Choroid plexus epithelial cell (primary cell): Measurements from ENCODE around the gene UGP2.
"Not testable (repeated sequence)": the region's sequence is repeated elsewhere in the genome, so short reads cannot be mapped to it uniquely, and the experiment has no call there.

Experiments used
- DNase-seq: peaks from one replicate; pipeline ENCODE4 v3.0.0-alpha.2; 2010; ENCODE audit warnings: low read depth
- H3K4me3 ChIP-seq: 2 replicates; pipeline ENCODE4 v1.5.1; 2011; ENCODE audit warnings: low read depth, mild to moderate bottlenecking, control low read depth, low read length, moderate library complexity
- TF ChIP-seq, protein P1 (sequence below): conservative IDR thresholded peaks from 2 replicates; pipeline ENCODE4 v1.5.1; 2011; ENCODE audit warnings: low read depth, mild to moderate bottlenecking, control low read depth, inconsistent platforms, low read length, moderate library complexity

Gene UGP2

DNA sequence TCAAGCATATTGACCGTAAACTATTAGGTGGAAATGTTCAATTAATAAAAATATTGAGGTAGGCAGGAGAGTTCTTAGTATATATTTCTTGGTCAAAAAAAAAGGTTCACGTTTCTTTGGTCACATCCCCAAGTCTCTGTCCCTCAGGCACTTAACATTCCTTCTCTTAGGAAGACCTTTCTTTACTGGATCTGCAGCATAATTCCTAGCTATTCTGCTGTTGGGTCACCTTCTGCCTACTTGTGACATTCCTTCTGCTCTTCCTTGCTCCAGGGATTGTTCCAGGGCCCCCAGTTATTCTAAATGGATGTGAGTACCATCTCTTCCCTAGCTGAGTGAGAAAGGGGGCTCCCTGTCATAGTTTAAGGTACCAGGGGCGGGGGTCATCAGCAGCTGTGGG, 4.2 kb downstream of the UGP2 start:
- TF ChIP-seq, protein P1, sequence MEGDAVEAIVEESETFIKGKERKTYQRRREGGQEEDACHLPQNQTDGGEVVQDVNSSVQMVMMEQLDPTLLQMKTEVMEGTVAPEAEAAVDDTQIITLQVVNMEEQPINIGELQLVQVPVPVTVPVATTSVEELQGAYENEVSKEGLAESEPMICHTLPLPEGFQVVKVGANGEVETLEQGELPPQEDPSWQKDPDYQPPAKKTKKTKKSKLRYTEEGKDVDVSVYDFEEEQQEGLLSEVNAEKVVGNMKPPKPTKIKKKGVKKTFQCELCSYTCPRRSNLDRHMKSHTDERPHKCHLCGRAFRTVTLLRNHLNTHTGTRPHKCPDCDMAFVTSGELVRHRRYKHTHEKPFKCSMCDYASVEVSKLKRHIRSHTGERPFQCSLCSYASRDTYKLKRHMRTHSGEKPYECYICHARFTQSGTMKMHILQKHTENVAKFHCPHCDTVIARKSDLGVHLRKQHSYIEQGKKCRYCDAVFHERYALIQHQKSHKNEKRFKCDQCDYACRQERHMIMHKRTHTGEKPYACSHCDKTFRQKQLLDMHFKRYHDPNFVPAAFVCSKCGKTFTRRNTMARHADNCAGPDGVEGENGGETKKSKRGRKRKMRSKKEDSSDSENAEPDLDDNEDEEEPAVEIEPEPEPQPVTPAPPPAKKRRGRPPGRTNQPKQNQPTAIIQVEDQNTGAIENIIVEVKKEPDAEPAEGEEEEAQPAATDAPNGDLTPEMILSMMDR: no peak
- H3K4me3 ChIP-seq: no peak overlapping the region
- DNase-seq: no peak

DNA sequence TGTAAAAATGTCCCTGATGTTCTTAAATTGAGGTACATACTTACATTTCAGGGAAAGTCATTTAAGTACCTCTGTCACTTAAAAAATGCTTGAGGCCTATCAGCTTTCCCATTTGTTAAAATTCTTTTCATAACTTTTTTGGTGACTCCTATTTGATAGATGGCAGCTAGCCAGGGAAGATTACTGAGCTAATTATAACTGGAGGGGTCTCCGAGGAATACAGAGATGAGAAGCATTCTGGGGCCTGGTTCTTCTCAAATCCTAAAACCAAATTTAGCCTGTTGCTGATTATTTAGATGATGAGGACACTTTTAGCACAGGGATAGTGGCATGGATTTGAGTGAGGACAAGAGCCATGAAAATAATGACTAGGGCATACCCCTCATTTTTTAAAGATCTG, 4.8 kb downstream of the UGP2 start:
- no peak overlapping the region for H3K4me3 ChIP-seq
- TF ChIP-seq, protein P1: no peak
- DNase-seq: no peak

DNA sequence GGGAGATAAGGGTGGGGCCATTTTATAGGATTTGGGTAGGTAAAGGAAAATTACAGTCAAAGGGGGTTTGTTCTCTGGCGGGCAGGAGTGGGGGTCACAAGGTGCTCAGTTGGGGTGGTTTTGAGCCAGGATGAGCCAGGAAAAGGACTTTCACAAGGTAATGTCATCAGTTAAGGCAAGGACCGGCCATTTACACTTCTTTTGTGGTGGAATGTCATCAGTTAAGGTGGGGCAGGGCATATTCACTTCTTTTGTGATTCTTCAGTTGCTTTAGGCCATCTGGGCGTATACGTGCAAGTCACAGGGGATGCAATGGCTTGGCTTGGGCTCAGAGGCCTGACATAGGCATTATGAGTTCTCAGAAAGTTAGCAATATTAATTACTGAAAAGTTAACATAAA, 5.9 kb downstream of the UGP2 start:
- not testable (repeated sequence) for DNase-seq, H3K4me3 ChIP-seq

DNA sequence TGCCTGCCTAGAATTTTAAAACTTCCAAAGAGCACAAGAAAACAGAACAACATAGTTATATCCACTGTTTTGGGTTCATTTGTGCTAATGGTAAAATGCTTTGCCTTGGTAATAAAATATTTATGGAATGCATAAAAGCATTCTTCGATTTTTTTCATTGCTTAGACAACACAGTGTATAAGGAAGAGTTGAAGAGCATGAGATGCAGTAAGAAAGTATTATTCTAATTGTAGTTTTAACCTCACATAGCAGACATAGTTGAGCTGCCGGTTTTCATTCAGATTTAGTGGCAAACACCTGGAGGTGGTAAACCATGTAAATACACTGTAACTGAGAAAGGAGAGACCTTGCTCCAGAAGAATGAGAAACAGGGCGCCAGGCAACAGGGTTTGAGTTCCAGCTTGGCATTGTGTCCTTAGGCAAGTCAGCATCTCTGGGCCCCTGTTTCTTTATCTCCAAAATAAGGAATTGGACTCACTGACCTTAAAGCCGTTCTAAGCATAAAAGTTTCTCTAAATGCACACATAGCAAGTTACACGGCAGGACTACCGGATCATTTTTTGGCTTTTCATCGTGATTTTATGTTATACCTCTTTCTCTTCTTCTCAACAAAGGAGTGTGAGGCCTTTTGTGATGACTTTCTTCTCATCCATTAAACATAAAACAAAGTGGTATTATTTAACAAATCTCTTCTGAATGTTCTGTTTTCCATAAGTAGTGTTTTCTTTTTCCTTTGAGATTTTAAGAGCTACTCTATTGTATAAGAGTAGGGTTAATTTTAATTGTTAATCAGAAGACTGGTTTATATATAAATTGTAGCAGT, 7.9 kb downstream of the UGP2 start:
- DNase-seq: peak; percentile 74
- TF ChIP-seq, protein P1: no peak
- H3K4me3 ChIP-seq: no peak overlapping the region

DNA sequence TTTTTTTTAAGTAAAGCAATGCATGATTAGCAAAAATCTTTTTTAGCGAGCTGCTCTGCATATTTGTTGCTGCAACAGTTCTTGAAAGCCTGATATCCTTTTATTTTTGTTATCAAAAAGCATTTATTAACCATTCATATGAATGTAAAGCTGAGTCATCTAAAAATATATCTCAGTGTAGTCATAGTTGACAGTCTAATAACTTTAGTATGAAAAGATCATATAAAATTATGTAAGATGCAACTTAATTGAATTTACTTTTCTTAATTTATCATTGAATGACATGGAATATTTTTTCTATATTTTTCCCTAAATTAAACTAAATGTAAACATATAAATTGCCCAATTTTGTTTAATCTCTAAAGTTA, 8.5 kb downstream of the UGP2 start:
- DNase-seq: no peak
- no peak overlapping the region for H3K4me3 ChIP-seq
- TF ChIP-seq, protein P1: no peak

DNA sequence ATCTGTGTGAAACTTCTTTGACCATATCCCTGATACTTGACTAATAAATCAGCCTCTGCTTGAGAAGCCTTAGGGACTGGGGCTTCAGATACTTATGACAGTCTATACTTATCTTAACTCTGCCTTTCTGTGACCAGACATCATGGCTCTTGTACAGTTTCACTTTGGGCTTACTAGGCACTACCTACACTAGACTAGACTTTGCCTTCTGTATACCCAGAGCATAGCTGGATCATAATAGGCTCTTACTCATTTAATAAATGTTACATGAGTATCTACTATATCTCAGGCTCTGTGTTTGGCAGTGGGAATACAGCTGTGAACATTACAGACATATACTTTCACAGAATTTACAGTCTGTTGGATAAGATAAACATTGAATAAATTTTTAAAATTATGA, 9.0 kb downstream of the UGP2 start:
- TF ChIP-seq, protein P1: no peak
- H3K4me3 ChIP-seq: no peak overlapping the region
- DNase-seq: no peak

DNA sequence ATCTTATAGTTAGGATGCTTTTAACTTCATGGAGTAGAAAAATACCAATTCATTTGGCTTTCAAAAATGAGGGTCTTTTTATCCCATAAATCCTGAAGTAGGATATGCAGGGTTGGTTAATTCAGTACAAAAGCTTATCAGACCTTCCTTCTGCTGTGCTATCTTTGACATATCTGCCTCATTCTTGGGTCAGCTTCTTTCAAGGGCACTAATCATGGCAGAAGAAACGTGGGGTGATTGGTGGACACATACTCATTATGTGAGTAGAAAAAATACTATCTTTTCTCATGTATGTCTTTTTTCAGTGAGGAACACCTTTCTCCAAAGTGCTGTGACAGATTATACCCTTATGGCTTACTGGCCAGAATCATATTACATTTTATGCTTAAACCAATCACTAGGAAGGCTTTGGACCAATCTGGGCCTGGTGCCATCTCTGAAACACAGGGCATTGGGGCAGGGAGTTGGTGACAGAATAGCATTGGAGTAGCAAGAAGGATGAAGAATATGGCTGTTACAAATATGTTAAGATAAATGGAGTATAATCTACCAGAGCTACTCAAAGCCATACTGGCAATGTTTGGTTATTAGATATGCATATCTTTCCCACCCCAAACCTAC, 10.1 kb downstream of the UGP2 start:
- H3K4me3 ChIP-seq: no peak overlapping the region
- TF ChIP-seq, protein P1: no peak
- DNase-seq: no peak
